H1 (cell line): ENCODE data around the gene ZNF414. TPM values are rescaled to one million over a fixed set of nuclear protein-coding genes. Genes with fewer than 3 reads are reported as not detected.

ENCODE experiments used
- BRCA1 ChIP-seq: IDR thresholded peaks from 2 replicates; pipeline ENCODE4 v1.6.1; 2012; ENCODE audit warnings: low read depth, low read length, improper control_type of control experiment
- CBX8 ChIP-seq: fragments of 300-800, 300-1000 bp; sonication (generic); IDR thresholded peaks from 2 replicates; pipeline ENCODE4 v1.7.1; 2016; ENCODE audit warnings: low read depth, low read length, borderline replicate concordance
- EGR1 ChIP-seq: IDR thresholded peaks from 2 replicates; pipeline ENCODE4 v1.6.1; 2011; ENCODE audit warnings: low read depth, low read length, borderline replicate concordance
- GABPA ChIP-seq: IDR thresholded peaks from 2 replicates; pipeline ENCODE4 v1.6.1; 2011; ENCODE audit warnings: mild to moderate bottlenecking, low read length, moderate library complexity, borderline replicate concordance; ENCODE audit not compliant: insufficient read depth
- JUND ChIP-seq: IDR thresholded peaks from 2 replicates; pipeline ENCODE4 v1.6.1; 2011; ENCODE audit warnings: mild to moderate bottlenecking, improper control_type of control experiment, low read length
- RNF2 ChIP-seq: fragments of 200-900, 300-1000 bp; sonication (generic); IDR thresholded peaks from 2 replicates; pipeline ENCODE4 v1.7.1; 2016; ENCODE audit warnings: borderline replicate concordance, low read depth, mild to moderate bottlenecking, antibody characterized with exemption, low read length; ENCODE audit not compliant: poor library complexity, severe bottlenecking; ENCODE audit errors: missing control alignments
- SP4 ChIP-seq: IDR thresholded peaks from 2 replicates; pipeline ENCODE4 v1.6.1; 2012; ENCODE audit warnings: low read length, inconsistent platforms
- SRF ChIP-seq: IDR thresholded peaks from 2 replicates; pipeline ENCODE4 v1.6.1; 2011; ENCODE audit warnings: mild to moderate bottlenecking, low read depth, low read length, moderate library complexity
- polyA plus RNA-seq, 7 experiments: library from polyadenylated mRNA; depleted of rRNA in 3 of 7; stranded (reverse) in 5 of 7; unstranded in 2 of 7; fragments of >200 nt in 5 of 7; fragments of 200-250 nt in 2 of 7; gene quantifications; 1 replicate in 5 of 7; 2 replicates in 1 of 7; 4 replicates in 1 of 7; pipeline versions ENCODE4 v1.2.1 to v1.2.3, GENCODE V29; 2011 to 2013; ENCODE audit warnings: missing spikeins in 2 of 7, mixed read lengths in 2 of 7
- total RNA-seq: library from RNA; stranded (reverse); fragmentation: NEBNext Ultra II Directional; extraction: Animal tissue kit (Norgen Biotek cat#: 25700); gene quantifications from 2 replicates; pipeline ENCODE4 v1.2.1, GENCODE V29; 2021
- TF ChIP-seq, protein P1 (sequence below): fragments of 300-600 bp; sonication (generic); IDR thresholded peaks from 2 replicates; pipeline ENCODE4 v1.7.1; 2012; ENCODE audit warnings: low read length, moderate library complexity, mild to moderate bottlenecking, inconsistent platforms; ENCODE audit not compliant: insufficient replicate concordance

Gene ZNF414
- total and polyA plus RNA-seq, 2 of the 8 experiments (the other 6 are each of a cell fraction or from before 2014, with no cell fraction given): 9.7 to 26.8 TPM

GRCh38 chr19:8532225-8532624 is 18.3 kb upstream of the ZNF414 start (continued):
- TF ChIP-seq CBX8: no peak
- no peak for TF ChIP-seq BRCA1
- TF ChIP-seq, protein P1, sequence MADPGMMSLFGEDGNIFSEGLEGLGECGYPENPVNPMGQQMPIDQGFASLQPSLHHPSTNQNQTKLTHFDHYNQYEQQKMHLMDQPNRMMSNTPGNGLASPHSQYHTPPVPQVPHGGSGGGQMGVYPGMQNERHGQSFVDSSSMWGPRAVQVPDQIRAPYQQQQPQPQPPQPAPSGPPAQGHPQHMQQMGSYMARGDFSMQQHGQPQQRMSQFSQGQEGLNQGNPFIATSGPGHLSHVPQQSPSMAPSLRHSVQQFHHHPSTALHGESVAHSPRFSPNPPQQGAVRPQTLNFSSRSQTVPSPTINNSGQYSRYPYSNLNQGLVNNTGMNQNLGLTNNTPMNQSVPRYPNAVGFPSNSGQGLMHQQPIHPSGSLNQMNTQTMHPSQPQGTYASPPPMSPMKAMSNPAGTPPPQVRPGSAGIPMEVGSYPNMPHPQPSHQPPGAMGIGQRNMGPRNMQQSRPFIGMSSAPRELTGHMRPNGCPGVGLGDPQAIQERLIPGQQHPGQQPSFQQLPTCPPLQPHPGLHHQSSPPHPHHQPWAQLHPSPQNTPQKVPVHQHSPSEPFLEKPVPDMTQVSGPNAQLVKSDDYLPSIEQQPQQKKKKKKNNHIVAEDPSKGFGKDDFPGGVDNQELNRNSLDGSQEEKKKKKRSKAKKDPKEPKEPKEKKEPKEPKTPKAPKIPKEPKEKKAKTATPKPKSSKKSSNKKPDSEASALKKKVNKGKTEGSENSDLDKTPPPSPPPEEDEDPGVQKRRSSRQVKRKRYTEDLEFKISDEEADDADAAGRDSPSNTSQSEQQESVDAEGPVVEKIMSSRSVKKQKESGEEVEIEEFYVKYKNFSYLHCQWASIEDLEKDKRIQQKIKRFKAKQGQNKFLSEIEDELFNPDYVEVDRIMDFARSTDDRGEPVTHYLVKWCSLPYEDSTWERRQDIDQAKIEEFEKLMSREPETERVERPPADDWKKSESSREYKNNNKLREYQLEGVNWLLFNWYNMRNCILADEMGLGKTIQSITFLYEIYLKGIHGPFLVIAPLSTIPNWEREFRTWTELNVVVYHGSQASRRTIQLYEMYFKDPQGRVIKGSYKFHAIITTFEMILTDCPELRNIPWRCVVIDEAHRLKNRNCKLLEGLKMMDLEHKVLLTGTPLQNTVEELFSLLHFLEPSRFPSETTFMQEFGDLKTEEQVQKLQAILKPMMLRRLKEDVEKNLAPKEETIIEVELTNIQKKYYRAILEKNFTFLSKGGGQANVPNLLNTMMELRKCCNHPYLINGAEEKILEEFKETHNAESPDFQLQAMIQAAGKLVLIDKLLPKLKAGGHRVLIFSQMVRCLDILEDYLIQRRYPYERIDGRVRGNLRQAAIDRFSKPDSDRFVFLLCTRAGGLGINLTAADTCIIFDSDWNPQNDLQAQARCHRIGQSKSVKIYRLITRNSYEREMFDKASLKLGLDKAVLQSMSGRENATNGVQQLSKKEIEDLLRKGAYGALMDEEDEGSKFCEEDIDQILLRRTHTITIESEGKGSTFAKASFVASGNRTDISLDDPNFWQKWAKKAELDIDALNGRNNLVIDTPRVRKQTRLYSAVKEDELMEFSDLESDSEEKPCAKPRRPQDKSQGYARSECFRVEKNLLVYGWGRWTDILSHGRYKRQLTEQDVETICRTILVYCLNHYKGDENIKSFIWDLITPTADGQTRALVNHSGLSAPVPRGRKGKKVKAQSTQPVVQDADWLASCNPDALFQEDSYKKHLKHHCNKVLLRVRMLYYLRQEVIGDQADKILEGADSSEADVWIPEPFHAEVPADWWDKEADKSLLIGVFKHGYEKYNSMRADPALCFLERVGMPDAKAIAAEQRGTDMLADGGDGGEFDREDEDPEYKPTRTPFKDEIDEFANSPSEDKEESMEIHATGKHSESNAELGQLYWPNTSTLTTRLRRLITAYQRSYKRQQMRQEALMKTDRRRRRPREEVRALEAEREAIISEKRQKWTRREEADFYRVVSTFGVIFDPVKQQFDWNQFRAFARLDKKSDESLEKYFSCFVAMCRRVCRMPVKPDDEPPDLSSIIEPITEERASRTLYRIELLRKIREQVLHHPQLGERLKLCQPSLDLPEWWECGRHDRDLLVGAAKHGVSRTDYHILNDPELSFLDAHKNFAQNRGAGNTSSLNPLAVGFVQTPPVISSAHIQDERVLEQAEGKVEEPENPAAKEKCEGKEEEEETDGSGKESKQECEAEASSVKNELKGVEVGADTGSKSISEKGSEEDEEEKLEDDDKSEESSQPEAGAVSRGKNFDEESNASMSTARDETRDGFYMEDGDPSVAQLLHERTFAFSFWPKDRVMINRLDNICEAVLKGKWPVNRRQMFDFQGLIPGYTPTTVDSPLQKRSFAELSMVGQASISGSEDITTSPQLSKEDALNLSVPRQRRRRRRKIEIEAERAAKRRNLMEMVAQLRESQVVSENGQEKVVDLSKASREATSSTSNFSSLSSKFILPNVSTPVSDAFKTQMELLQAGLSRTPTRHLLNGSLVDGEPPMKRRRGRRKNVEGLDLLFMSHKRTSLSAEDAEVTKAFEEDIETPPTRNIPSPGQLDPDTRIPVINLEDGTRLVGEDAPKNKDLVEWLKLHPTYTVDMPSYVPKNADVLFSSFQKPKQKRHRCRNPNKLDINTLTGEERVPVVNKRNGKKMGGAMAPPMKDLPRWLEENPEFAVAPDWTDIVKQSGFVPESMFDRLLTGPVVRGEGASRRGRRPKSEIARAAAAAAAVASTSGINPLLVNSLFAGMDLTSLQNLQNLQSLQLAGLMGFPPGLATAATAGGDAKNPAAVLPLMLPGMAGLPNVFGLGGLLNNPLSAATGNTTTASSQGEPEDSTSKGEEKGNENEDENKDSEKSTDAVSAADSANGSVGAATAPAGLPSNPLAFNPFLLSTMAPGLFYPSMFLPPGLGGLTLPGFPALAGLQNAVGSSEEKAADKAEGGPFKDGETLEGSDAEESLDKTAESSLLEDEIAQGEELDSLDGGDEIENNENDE: no peak
- TF ChIP-seq EGR1: no peak
- no peak for TF ChIP-seq RNF2
- no peak for TF ChIP-seq SP4
- no peak for TF ChIP-seq JUND
- no peak for TF ChIP-seq GABPA
- no peak for TF ChIP-seq SRF
